Right lobe of liver (tissue), 4 donors: ENCODE results near the gene IP6K3.

Experiments used
- CTCF ChIP-seq, 4 donors: fragments of 200-600 bp in 3 of 4; fragments of 450-650 bp in 1 of 4; IDR thresholded peaks; one replicate each; pipeline versions ENCODE4 v1.5.1 to v1.8.0; 2016 to 2022; ENCODE audit warnings: antibody characterized with exemption in 4 of 4, mild to moderate bottlenecking in 2 of 4
- POLR2A ChIP-seq: fragments of 450-650 bp; IDR thresholded peaks from one replicate; pipeline ENCODE4 v1.6.1; 2017; ENCODE audit warnings: antibody characterized with exemption, mild to moderate bottlenecking
- donor health status: DM: no; HTN: no; CAD: no.
- donor health status: DM: no; HTN: no; CAD: no.
- donor health status: DM: no; HTN: yes; CAD: no.

- TF ChIP-seq CTCF (IDR thresholded peaks at IDR 0.05) (no peak), POLR2A (no peak)
These were observed 69.5 kb downstream of the IP6K3 start for GRCh38 chr6:33677143-33677660.
